ENCODE data around the gene RNF150. TPM values are rescaled to one million over a fixed set of nuclear protein-coding genes. Genes with fewer than 3 reads are reported as not detected.

The RNF150 gene
- total and polyA plus RNA-seq, 2 of the 4 experiments (the other 2 are of a cell fraction) = 6.2 to 18.1 TPM

DNA sequence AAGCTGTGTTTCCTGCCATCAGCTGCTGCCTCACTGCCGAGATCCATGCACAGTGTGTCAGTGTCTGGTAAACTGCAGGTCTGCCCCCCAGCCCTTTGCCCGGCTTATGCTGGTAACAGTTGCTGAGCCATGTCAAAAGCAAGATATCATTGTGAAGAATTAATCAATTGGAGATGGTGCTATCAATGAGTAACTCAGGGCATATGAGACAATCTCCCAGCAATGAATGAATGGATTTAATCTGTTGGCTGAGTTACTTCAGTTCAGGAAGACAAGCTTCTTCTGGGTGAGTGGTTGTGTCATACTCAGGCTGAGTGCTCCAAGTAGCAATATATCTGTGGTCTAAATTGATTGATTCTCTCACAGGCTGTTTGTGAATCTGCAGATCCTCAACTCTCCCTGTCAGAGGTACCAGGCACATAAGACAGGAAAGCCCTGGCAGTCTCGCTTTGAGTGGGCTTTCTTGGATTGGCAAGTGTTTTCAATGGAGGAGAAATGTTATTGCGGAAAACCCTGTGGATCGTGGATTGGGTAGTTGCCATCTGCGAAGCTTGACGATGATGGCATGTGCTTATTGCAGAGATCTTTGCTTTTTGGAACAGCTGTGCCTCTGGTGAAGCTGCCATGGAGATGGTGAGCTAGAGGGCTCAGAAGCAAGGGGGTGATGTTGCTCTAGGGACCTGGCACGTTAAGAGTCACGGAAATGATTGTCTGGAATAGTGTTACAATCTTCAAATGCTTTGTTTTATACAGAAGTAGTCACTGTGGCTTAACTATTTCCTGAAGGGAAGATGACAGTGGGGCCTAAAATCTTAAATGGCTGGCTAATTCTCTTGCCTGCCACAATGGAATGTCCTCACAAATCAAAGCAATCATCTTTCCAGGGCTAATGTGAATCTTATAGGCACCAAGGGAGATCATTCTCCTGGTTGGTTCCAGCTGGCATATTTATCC lies 229.5 kb downstream of the RNF150 start (continued):
- TF ChIP-seq, protein P1, sequence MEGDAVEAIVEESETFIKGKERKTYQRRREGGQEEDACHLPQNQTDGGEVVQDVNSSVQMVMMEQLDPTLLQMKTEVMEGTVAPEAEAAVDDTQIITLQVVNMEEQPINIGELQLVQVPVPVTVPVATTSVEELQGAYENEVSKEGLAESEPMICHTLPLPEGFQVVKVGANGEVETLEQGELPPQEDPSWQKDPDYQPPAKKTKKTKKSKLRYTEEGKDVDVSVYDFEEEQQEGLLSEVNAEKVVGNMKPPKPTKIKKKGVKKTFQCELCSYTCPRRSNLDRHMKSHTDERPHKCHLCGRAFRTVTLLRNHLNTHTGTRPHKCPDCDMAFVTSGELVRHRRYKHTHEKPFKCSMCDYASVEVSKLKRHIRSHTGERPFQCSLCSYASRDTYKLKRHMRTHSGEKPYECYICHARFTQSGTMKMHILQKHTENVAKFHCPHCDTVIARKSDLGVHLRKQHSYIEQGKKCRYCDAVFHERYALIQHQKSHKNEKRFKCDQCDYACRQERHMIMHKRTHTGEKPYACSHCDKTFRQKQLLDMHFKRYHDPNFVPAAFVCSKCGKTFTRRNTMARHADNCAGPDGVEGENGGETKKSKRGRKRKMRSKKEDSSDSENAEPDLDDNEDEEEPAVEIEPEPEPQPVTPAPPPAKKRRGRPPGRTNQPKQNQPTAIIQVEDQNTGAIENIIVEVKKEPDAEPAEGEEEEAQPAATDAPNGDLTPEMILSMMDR (conservative IDR thresholded peaks at IDR 0.05; ENCODE audit: low read depth, low read length) = no peak

DNA sequence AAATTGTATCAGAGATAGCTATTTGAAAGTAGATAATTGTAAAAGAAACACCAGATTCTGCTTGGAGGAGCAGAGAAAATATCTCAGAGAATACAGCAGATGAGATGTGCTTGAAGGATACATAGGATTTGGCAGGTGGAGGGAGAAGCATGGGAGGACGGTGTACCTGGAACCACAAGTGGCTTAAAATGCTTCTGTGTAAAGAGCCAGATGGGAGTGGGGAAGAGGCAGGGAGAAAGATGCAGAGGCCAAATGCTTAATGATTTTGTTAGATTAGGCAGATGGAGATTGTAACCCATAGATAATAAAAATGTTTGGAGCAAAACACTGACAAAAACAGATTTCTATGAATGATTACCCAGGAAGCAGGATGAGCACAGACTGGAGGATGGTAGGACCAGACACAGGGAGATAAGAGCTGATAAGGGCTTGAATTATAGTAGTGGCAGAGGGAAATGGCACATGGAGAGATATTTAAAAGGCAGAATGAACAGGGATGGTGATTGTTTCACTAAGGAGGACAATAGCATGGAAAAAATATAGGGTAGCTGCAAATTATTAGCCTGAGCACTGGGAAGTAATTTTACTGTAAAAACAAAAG lies 231.4 kb downstream of the RNF150 start:
- dilution Hi-C loops (cut with HindIII; ENCODE audit: low sequenced_read_pairs, unreplicated experiment) (no loop called here), in situ Hi-C loops (cut with MboI; ENCODE audit: low sequenced_read_pairs) (no loop called here)
- no peak overlapping the region for H3K4me3 ChIP-seq (ENCODE audit: insufficient read depth, low read depth, low read length)
- TF ChIP-seq CEBPB (IDR thresholded peaks at IDR 0.05; ENCODE audit: low read depth, low read length) (no peak), MAFK (IDR thresholded peaks at IDR 0.05; ENCODE audit: low read depth, low read length) (no peak), SMC3 (IDR thresholded peaks at IDR 0.05; ENCODE audit: low read depth, low read length) (no peak), MXI1 (IDR thresholded peaks at IDR 0.05; ENCODE audit: borderline replicate concordance, low read depth, low read length) (no peak), BHLHE40 (IDR thresholded peaks at IDR 0.05; ENCODE audit: low read depth, low read length) (no peak), FOS (IDR thresholded peaks at IDR 0.05; ENCODE audit: low read depth, low read length) (no peak), RAD21 (IDR thresholded peaks at IDR 0.05; ENCODE audit: low read length) (no peak), RFX5 (IDR thresholded peaks at IDR 0.05; ENCODE audit: low read depth, low read length) (no peak)
- TF ChIP-seq, protein P2, sequence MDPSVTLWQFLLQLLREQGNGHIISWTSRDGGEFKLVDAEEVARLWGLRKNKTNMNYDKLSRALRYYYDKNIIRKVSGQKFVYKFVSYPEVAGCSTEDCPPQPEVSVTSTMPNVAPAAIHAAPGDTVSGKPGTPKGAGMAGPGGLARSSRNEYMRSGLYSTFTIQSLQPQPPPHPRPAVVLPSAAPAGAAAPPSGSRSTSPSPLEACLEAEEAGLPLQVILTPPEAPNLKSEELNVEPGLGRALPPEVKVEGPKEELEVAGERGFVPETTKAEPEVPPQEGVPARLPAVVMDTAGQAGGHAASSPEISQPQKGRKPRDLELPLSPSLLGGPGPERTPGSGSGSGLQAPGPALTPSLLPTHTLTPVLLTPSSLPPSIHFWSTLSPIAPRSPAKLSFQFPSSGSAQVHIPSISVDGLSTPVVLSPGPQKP (IDR thresholded peaks at IDR 0.05; ENCODE audit: borderline replicate concordance, low read depth, low read length) = no peak

More for the DNA sequence above, 231.4 kb downstream of the RNF150 start:
- WGBS, 2 experiments (ENCODE audit: extremely low coverage in 2 of 2, insufficient read length in 1 of 2) = 89% methylated on average over 1 of the region's 1 CpG; no CpG with 5 or more reads in 1 of the 2 experiments
- Histone ChIP-seq H3K18ac (ENCODE audit: low read depth, low read length) (no peak overlapping the region), H2BK15ac (ENCODE audit: low read depth, low read length) (no peak overlapping the region), H3K56ac (ENCODE audit: extremely low read depth, insufficient read depth, low read length) (no peak overlapping the region), H2AK9ac (replicated peaks; ENCODE audit: low read depth, low read length, poor library complexity) (no peak overlapping the region), H3K4ac (ENCODE audit: low read depth, low read length) (no peak overlapping the region), H2BK120ac (ENCODE audit: low read depth, low read length) (no peak overlapping the region), H3K27me3 (ENCODE audit: control insufficient read depth, insufficient read depth, low read length) (no peaks in the 10 kb centered on the region), H4K5ac (ENCODE audit: low read depth, low read length) (no peak overlapping the region), H4K91ac (ENCODE audit: insufficient read depth, low read depth, low read length) (no peak overlapping the region), H4K8ac (ENCODE audit: low read depth in 2 of 2, low read length in 2 of 2) (no peak overlapping the region), H3K36me3 (ENCODE audit: control insufficient read depth, insufficient read depth, low read length) (no peaks in the 10 kb centered on the region), H3K14ac (replicated peaks; ENCODE audit: low read depth, low read length) (no peak overlapping the region), H3K9me1 (ENCODE audit: insufficient read depth, low read length) (peaks cover 2% of the 10 kb centered on the region; the same call in 1 of the 2 replicates), H4K20me1 (ENCODE audit: insufficient read depth, low read length) (no peaks in the 10 kb centered on the region), H3K4me2 (ENCODE audit: low read depth, low read length) (no peak overlapping the region), H2AK5ac (ENCODE audit: low read depth, low read length) (no peak overlapping the region), H3K9me3 (ENCODE audit: control insufficient read depth, insufficient read depth, low read length) (no peaks in the 10 kb centered on the region), H3K9ac (ENCODE audit: low read depth, low read length) (no peak overlapping the region), H3K23ac (ENCODE audit: low read depth, low read length) (no peak overlapping the region), H2AFZ (replicated peaks; ENCODE audit: low read length, poor library complexity) (no peak overlapping the region), H3K4me1 (ENCODE audit: control insufficient read depth, insufficient read depth, low read length) (no peaks in the 10 kb centered on the region), H2BK5ac (ENCODE audit: low read depth, low read length, poor library complexity, severe bottlenecking) (no peak overlapping the region), H3K79me1 (ENCODE audit: low read depth in 1 of 2, low read length in 2 of 2) (no peaks in the 10 kb centered on the region), H3K27ac (ENCODE audit: insufficient read depth, low read length) (no peak overlapping the region), H2BK20ac (ENCODE audit: low read depth, low read length) (no peak overlapping the region)
- POLR2A ChIA-PET (ENCODE audit: unreplicated experiment) = no interaction called here
- no peak for DNase-seq
- CTCF ChIA-PET = no interaction called here
- intact Hi-C loops (cut with micrococcal nuclease) = no loop called here
- BruUV-seq (replicated peaks) = no TSS peak
- no peak for ATAC-seq (ENCODE audit: low read depth)
